ENCODE measurements around the gene PRSS23.
"Not testable (repeated sequence)": the region's sequence is repeated elsewhere in the genome, so short reads cannot be mapped to it uniquely, and the experiment has no call there.

PRSS23 gene

DNA sequence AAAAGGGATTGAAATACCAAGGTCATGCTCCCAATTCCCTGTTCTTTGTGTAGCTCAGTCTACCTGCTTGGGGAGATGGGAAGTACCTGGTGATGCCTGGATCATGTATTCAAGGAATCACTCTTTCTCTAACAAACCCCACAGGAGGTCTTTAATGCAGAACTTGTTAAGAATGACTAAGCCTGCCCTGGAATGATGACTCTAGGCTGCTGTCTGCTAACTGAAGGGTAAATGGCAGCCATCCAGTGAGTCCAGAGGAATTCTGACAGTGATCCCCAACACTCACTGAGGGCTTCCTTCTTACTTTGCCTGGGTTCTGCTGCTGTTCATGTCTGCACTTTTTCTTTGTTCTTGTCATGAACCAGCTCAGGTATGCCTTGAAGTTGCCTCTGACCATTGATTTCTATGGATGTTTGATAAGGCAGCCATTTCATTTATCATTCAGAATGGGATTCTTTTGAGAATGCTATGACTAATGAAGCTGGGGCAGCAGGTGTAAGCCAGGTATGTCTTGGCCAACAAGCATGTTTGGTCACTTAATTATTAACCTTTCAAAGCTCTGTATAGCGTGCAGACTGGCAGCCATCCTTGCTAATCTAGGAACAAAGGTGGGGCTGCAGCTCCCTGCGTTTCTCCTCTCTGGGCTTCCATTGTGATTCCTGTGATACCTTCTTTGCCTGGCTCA lies 11.4 kb downstream of the PRSS23 start:
- in situ Hi-C loops (cut with MboI; ENCODE audit: low sequenced_read_pairs), result loop anchor here (25.0 kb wide), 2 partner anchors 349 to 1224 kb away; no protein-coding TSS in a partner anchor

DNA sequence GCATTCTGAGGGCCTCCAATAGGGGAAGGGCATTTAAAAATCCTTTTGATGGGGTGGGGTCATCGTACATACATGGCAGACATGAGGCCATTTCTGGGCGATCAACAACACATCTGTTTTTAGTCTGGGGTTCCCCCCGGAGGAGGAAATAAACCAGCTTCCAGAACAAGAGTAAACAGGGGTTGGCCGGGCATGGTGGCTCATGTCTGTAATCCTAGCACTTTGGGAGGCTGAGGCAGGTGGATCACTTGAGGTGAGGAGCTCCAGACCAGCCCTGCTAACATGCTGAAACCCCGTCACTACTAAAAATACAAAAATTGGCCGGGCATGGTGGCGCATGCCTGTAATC lies 12.0 kb downstream of the PRSS23 start:
- in situ Hi-C loops (cut with MboI; ENCODE audit: low sequenced_read_pairs), result loop anchor here (25.0 kb wide), 2 partner anchors 350 to 1225 kb away; no protein-coding TSS in a partner anchor

- in situ Hi-C loops (cut with MboI; ENCODE audit: low sequenced_read_pairs), result loop anchor here (25.0 kb wide), 2 partner anchors 351 to 1226 kb away; no protein-coding TSS in a partner anchor
These were observed 12.6 kb downstream of the PRSS23 start for GRCh38 chr11:86812981-86813380.

GRCh38 chr11:86814775-86815174 lies 14.4 kb downstream of the PRSS23 start:
- in situ Hi-C loops (cut with MboI; ENCODE audit: low sequenced_read_pairs), result loop anchor here (25.0 kb wide), 2 partner anchors 352 to 1227 kb away; no protein-coding TSS in a partner anchor

DNA sequence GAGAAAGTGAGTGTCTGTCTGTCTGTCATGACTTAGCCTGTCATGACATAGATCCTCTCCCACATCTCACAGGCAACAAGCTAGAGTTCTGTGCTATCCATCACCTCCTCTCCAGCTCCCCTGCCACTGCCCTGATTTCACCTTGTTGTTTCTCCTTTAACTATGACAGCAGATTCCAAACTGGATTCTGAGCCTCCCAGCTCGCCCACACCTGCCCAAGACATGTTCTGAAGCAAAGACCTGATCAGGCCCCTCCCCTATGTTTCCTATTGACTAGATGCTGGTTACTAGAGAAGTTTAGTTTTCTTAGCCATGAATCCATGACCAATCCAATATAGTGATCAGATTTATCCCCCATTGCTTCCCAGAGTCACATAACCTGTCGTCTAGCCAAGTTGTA lies 15.4 kb downstream of the PRSS23 start:
- in situ Hi-C loops (cut with MboI; ENCODE audit: low sequenced_read_pairs), result loop anchor here (25.0 kb wide), 2 partner anchors 353 to 1228 kb away; no protein-coding TSS in a partner anchor

DNA sequence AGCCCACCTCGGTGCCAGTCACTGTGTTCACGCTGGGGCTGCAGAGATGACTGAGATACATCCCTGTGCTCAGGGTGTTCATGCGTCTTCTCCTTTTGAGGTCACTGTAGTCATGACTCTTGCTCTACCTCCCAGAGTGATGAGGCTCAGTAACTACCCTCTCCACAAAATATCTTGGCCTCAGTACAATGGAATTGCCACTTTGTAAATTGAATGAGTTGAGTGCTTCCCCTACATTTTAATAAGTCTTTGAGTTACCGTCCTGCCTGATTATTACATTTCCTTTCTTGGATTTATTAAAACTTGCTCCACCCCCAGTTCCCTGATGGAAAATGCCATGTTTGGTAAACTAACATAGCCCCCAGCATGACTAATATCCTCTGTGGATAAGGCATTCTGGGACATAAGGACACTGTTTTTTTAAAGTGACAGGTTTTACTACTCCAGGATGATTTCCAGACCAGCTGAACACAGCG lies 15.9 kb downstream of the PRSS23 start:
- in situ Hi-C loops (cut with MboI; ENCODE audit: low sequenced_read_pairs), result loop anchor here (25.0 kb wide), 2 partner anchors 354 to 1229 kb away; no protein-coding TSS in a partner anchor

DNA sequence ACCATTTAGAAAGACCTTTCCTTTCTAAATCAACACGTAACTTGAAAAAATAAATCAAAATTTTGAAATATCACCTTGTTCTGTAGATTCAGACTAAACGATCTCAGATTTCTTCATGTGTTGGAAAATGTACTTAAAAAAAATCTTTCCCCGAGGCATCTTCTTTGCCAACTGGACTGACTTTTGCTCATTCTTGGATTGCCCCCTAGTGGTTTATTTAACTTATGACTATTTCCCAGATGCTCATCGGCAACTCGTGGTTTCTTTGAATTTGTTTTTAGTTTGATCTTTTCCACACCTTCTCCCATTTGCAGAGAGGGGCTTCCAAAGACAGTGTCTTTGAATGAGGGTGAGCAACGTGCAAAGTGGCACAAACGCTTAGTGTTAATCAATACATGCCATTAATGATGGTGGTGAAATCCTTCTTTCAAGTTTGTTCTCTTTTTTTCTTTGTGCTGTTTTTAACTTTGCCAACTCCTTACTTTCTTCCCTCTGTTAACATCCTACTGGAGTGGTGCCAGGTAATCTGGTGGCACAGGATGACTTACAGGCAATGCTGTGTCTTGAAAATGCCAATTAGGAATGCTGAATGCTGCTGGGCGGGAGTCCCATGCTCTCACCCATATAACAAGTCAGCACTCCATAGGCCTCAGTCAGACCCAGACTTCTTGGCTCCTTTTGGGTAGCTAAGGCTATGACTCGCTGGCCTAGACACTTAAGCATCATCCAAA lies 18.3 kb downstream of the PRSS23 start:
- in situ Hi-C loops (cut with MboI; ENCODE audit: low sequenced_read_pairs), result loop anchor here (25.0 kb wide), 2 partner anchors 356 to 1231 kb away; no protein-coding TSS in a partner anchor

DNA sequence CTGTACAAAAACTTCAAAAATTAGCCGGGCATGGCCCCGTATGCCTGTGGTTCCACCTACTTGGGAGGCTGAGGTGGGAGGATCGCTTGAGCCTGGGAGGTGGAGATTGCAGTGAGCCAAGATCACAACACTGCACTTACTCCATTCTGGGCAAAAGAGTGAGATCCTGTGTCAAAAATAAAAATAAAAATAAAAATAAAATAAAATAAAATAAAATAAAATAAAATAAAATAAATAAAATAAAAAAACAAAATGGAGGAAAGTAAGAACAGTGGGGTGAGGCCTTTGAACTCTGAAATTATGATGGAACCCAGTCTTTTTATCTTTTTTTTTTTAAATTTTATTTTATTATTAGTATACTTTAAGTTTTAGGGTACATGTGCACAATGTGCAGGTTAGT lies 23.8 kb downstream of the PRSS23 start:
- in situ Hi-C loops (cut with MboI; ENCODE audit: low sequenced_read_pairs), result loop anchor here (25.0 kb wide), 2 partner anchors 362 to 1237 kb away; no protein-coding TSS in a partner anchor

DNA sequence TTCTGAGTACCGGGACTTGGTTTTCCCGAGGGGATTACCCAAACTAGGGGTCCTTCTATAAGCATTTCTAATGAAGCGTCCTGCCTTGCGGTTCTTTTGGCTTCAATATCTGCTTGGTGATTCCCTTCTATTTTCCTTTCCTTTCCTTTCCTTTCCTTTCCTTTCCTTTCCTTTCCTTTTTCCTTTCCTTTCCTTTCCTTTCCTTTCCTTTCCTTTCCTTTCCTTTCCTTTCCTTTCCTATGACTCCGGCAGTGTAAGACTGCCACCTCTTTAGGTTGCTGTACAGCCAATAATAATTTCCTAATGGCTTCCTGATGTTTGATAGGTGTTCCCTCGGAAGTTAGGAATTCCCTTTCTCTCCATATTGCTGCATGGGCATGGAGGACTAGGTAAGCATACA lies 34.0 kb downstream of the PRSS23 start:
- in situ Hi-C loops (cut with MboI; ENCODE audit: low sequenced_read_pairs), result not testable (repeated sequence)

DNA sequence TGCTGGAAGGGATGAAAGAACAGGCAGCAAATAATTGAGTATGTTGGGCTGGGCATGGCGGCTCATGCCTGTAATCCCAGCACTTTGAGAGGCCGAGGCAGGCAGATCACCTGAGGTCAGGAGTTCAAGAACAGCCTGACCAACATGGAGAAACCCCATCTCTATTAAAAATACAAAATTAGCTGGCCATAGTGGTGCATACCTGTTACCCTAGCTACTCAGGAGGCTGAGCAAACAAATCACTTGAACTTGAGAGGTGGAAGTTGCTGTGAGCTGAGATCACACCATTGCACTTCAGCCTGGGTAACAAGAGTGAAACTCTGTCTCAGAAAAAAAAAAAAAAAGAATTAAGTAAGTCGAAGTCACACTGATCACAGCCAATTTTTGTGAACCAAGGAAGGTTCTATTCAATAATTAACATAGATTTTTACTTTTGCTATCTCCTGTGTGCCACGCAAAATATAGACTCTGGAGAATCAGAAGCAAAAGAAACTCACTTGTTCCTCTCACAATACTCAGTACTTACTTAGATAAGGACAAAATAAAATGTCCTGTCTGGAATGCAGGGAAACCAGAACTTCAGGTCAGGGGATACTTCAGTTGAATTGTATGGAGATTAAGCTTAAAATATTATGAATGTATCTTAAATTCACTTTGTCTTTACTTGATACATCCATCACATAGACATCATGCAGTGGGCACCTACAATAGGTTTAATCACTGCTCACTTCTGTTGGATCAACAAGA lies 44.6 kb downstream of the PRSS23 start:
- in situ Hi-C loops (cut with MboI; ENCODE audit: low sequenced_read_pairs), result not testable (repeated sequence)

DNA sequence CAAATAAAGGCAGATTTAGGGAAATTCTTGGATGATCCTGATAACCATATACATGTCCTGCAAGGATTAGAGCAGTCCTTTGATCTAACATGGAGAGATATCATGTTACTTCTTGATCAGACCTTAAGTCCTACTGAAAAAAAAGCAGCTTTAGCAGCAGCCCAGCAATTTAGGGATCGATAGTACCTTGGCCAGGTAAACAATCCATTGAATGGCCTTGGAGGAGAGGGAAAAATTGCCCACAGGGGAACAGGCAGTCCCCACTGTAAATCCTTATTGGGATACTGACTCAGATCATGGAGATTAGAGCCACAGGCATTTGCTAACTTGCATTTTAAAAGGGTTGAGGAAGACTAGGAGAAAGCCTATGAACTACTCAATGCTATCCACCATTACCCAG lies 47.8 kb downstream of the PRSS23 start:
- in situ Hi-C loops (cut with MboI; ENCODE audit: low sequenced_read_pairs), result no loop called here

DNA sequence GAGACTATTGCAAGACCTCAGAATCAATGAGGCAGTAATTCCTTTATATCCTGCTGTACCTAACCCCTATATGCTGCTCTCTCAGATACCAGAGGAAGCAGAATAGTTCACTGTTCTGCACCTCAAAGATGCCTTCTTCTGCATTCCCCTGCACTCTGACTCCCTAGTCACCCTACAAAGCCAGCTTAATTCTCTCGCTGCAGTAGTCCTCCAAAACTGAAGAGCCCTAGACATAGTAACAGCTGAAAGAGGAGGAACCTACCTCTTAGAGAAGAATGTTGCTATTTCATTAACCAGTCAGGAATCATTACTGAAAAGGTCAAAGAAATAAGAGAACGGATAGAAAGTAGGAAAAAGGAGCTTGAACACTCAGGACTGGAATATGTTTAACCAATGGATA lies 49.3 kb downstream of the PRSS23 start:
- in situ Hi-C loops (cut with MboI; ENCODE audit: low sequenced_read_pairs), result no loop called here

Measured in HL-60/S4 treated with retinoic acid at 250 ng/mL for 4 days and 3 days (cell line).